K562 (cell line): ENCODE results near the gene UFSP1. TPM values are rescaled to one million over a fixed set of nuclear protein-coding genes. Genes with fewer than 3 reads are reported as not detected.

Experiments
- ARID1B ChIP-seq: fragments of 450-650 bp; IDR thresholded peaks from 2 replicates; pipeline ENCODE4 v1.6.1; 2016; ENCODE audit warnings: antibody characterized with exemption, mild to moderate bottlenecking, inconsistent platforms
- BMI1 ChIP-seq: fragments of 150-350 bp; IDR thresholded peaks from 2 replicates; pipeline ENCODE4 v1.6.1; 2014; ENCODE audit warnings: low read length
- ETV1 ChIP-seq: fragments of 450-650 bp; conservative IDR thresholded peaks from 2 replicates; pipeline ENCODE4 v1.6.1; 2016; ENCODE audit warnings: missing genetic modification characterization, control low read depth, low read depth, missing compliant biosample characterization
- FOXK1 ChIP-seq: sonication (generic); formaldehyde crosslinking; IDR thresholded peaks from 2 replicates; pipeline ENCODE4 v1.8.0; 2022; ENCODE audit warnings: missing genetic modification reagents, mild to moderate bottlenecking, borderline replicate concordance
- FOXK2 ChIP-seq, 2 experiments: fragments of 450-650 bp; IDR thresholded peaks in 1 of 2; conservative IDR thresholded peaks in 1 of 2; 2 replicates each; pipeline ENCODE4 v1.6.1; 2016; ENCODE audit warnings: low read depth in 2 of 2, mild to moderate bottlenecking in 1 of 2
- HOXB6 ChIP-seq: fragments of 250-450 bp; sonication (Bioruptor Pico); IDR thresholded peaks from 2 replicates; pipeline ENCODE4 v1.5.1; 2022; ENCODE audit warnings: mild to moderate bottlenecking, borderline replicate concordance
- KAT8 ChIP-seq: fragments of 450-650 bp; IDR thresholded peaks from 2 replicates; pipeline ENCODE4 v1.6.1; 2016; ENCODE audit warnings: low read depth, mild to moderate bottlenecking
- MAFG ChIP-seq: fragments of 450-650 bp; conservative IDR thresholded peaks from 2 replicates; pipeline ENCODE4 v1.6.1; 2016; ENCODE audit warnings: missing genetic modification characterization, missing compliant biosample characterization
- NR1H2 ChIP-seq: sonication (generic); formaldehyde crosslinking; IDR thresholded peaks from 2 replicates; pipeline ENCODE4 v1.4.0; 2020; ENCODE audit warnings: mild to moderate bottlenecking, missing genetic modification reagents
- RBBP5 ChIP-seq: fragments of 200-600 bp; sonication (generic); IDR thresholded peaks from 2 replicates; pipeline ENCODE4 v1.6.1; 2012; ENCODE audit warnings: borderline replicate concordance, mild to moderate bottlenecking, low read length, control low read depth, inconsistent platforms; ENCODE audit not compliant: insufficient read depth, poor library complexity, severe bottlenecking
- SMAD3 ChIP-seq: fragments of 450-650 bp; formaldehyde crosslinking; conservative IDR thresholded peaks from 2 replicates; pipeline ENCODE4 v1.4.0; 2020; ENCODE audit warnings: mild to moderate bottlenecking
- TAF1 ChIP-seq: IDR thresholded peaks from 2 replicates; pipeline ENCODE4 v1.6.1; 2011; ENCODE audit warnings: mild to moderate bottlenecking, low read length, moderate library complexity; ENCODE audit not compliant: insufficient read depth, control insufficient read depth, severe bottlenecking; ENCODE audit errors: extremely low read depth
- TOE1 ChIP-seq, 2 experiments: fragments of 450-650 bp in 1 of 2; sonication (generic) in 1 of 2; formaldehyde crosslinking in 1 of 2; IDR thresholded peaks; 2 replicates each; pipeline versions ENCODE4 v1.7.1 to v1.8.0; 2016 to 2022; ENCODE audit warnings: borderline replicate concordance in 2 of 2, mild to moderate bottlenecking in 2 of 2, antibody characterized with exemption in 1 of 2, inconsistent platforms in 1 of 2, low read depth in 1 of 2, missing genetic modification reagents in 1 of 2, moderate library complexity in 1 of 2
- ZNF239 ChIP-seq: fragments of 250-450 bp; sonication (Bioruptor Pico); IDR thresholded peaks from 2 replicates; pipeline ENCODE4 v1.4.0; 2020; ENCODE audit warnings: mild to moderate bottlenecking
- ZNF354B ChIP-seq: fragments of 250-450 bp; sonication (Bioruptor Pico); IDR thresholded peaks from 2 replicates; pipeline ENCODE4 v1.4.0; 2020
- polyA plus RNA-seq, 8 experiments: library from polyadenylated mRNA; depleted of rRNA in 4 of 8; stranded (reverse) in 5 of 8; unstranded in 3 of 8; fragments of >200 nt; fragmentation: Nextera tagmentation in 2 of 8; fragmentation: Illumina TruSeq in 1 of 8; extraction: Ambion mirVana in 2 of 8; extraction: Trizol in 1 of 8; gene quantifications; 2 replicates each; pipeline versions ENCODE4 v1.2.1 to v1.2.3, GENCODE V29; 2011 to 2014; ENCODE audit warnings: inconsistent platforms in 1 of 8, missing spikeins in 1 of 8
- total RNA-seq, 7 experiments: library from RNA; depleted of rRNA in 6 of 7; stranded (reverse); fragments of >200 nt in 6 of 7; fragmentation: Illumina TruSeq in 2 of 7; extraction: Trizol in 2 of 7; gene quantifications; 2 replicates each; pipeline versions ENCODE4 v1.2.1 to v1.2.3, GENCODE V29; 2011 to 2021; ENCODE audit warnings: low replicate concordance in 1 of 7
- TF ChIP-seq, protein P1 (sequence below), 2 experiments: fragments of 250-450 bp in 1 of 2; fragments of 450-650 bp in 1 of 2; sonication (Bioruptor Pico) in 1 of 2; IDR thresholded peaks; 2 replicates each; pipeline versions ENCODE4 v1.6.1 to v1.8.0; 2016 to 2021; ENCODE audit warnings: mild to moderate bottlenecking in 2 of 2, moderate library complexity in 2 of 2, missing compliant biosample characterization in 1 of 2, missing genetic modification characterization in 1 of 2
- TF ChIP-seq, protein P2 (sequence below): fragments of 250-450 bp; sonication (Bioruptor Pico); IDR thresholded peaks from 2 replicates; pipeline ENCODE4 v1.5.0; 2022; ENCODE audit warnings: mild to moderate bottlenecking
- TF ChIP-seq, protein P3 (sequence below), 2 experiments: fragments of 450-650 bp; IDR thresholded peaks; 2 replicates each; pipeline ENCODE4 v1.6.1; 2016

UFSP1 gene
- total and polyA plus RNA-seq, 9 of the 15 experiments (the other 6 are each of a cell fraction or from before 2014, with no cell fraction given), result 0.50 to 18.8 (median 2.1) TPM

DNA sequence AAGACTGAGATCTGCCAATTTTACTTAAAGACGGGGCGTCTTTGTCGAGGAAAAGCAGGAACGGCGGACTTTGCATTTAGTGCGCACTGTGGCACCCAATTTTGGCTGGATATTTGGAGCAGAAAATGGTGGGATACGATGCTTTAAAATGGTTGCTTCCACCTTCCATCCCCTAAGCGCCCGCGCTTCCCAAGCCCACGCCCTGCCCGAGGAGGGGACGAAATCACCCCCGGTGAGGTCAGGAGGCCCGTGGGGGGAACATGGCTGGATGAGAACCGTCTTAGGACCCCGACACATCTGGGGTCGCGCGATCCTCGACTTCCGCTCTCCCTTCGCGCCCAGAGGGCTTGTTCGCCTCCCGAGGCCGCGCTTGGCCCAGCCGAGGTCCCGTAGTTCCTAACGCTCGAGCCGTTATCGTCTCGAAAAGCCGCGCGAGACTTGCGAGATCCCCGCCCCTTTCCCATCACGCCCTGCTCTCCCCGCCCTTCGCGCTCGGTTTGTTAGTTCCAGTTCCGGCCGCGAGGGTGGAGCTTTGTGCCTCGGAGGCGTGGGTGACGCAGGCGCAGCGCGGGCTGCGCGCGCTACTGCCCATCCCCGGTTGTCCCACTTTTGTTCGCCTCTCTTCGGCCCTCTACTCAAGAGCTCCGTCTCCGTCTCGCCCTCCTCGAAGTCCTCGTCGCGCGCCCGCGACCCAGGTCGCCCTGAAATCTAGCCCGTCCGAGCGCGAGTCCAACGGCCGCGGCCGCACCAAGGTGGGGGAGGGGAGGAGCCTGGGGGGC, 14.7 kb downstream of the UFSP1 start, which contains the start of gene SRRT (continued):
- peak; percentile 94 for TF ChIP-seq ETV1 (tag)
- peak; percentile 95 for TF ChIP-seq TAF1
- TF ChIP-seq RBBP5, result peak; percentile 87
- peak; percentile 76; the same call in 1 of the 2 replicates for TF ChIP-seq FOXK1 (CRISPR knock-in tag)
- peak; percentile 99 for TF ChIP-seq KAT8
- peak in 1 of 2 experiments; percentile 52; a peak in 1 of 4 replicates for TF ChIP-seq FOXK2 (conservative IDR thresholded peaks at IDR 0.05 in 1 of 2, IDR thresholded peaks at IDR 0.05 in 1 of 2; ENCODE audit: low read depth in 2 of 2)
- TF ChIP-seq, protein P1, sequence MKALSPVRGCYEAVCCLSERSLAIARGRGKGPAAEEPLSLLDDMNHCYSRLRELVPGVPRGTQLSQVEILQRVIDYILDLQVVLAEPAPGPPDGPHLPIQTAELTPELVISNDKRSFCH (CRISPR knock-in tag; IDR thresholded peaks at IDR 0.05), result no peak; the same call in 1 of the 2 replicates
- TF ChIP-seq, protein P1 (tag; IDR thresholded peaks at IDR 0.05), result peak; percentile 88
- peak; percentile 33; the same call in 1 of the 2 replicates for TF ChIP-seq NR1H2 (CRISPR knock-in tag)
- no peak for TF ChIP-seq MAFG (tag)
- TF ChIP-seq ZNF354B, result no peak
- peak; percentile 88 for TF ChIP-seq TOE1 (IDR thresholded peaks at IDR 0.05; ENCODE audit: borderline replicate concordance)
- TF ChIP-seq TOE1 (CRISPR knock-in tag; IDR thresholded peaks at IDR 0.05; ENCODE audit: borderline replicate concordance, low read depth), result no peak
- TF ChIP-seq, protein P2, sequence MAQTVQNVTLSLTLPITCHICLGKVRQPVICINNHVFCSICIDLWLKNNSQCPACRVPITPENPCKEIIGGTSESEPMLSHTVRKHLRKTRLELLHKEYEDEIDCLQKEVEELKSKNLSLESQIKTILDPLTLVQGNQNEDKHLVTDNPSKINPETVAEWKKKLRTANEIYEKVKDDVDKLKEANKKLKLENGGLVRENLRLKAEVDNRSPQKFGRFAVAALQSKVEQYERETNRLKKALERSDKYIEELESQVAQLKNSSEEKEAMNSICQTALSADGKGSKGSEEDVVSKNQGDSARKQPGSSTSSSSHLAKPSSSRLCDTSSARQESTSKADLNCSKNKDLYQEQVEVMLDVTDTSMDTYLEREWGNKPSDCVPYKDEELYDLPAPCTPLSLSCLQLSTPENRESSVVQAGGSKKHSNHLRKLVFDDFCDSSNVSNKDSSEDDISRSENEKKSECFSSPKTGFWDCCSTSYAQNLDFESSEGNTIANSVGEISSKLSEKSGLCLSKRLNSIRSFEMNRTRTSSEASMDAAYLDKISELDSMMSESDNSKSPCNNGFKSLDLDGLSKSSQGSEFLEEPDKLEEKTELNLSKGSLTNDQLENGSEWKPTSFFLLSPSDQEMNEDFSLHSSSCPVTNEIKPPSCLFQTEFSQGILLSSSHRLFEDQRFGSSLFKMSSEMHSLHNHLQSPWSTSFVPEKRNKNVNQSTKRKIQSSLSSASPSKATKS (CRISPR knock-in tag), result no peak
- TF ChIP-seq HOXB6 (CRISPR knock-in tag), result no peak
- peak; percentile 27 for TF ChIP-seq ARID1B
- TF ChIP-seq BMI1, result no peak
- TF ChIP-seq ZNF239 (CRISPR knock-in tag), result peak; percentile 30; the same call in 1 of the 2 replicates
- peak; percentile 92 for TF ChIP-seq SMAD3 (CRISPR knock-in tag)
- TF ChIP-seq, protein P3, sequence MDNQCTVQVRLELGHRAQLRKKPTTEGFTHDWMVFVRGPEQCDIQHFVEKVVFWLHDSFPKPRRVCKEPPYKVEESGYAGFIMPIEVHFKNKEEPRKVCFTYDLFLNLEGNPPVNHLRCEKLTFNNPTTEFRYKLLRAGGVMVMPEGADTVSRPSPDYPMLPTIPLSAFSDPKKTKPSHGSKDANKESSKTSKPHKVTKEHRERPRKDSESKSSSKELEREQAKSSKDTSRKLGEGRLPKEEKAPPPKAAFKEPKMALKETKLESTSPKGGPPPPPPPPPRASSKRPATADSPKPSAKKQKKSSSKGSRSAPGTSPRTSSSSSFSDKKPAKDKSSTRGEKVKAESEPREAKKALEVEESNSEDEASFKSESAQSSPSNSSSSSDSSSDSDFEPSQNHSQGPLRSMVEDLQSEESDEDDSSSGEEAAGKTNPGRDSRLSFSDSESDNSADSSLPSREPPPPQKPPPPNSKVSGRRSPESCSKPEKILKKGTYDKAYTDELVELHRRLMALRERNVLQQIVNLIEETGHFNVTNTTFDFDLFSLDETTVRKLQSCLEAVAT (IDR thresholded peaks at IDR 0.05), result no peak
